Measurements from ENCODE around the gene AMPH.

AMPH gene

GRCh38 chr7:38542156-38542555 lies 89.0 kb downstream of the AMPH start:
- no peak for DNase-seq (ENCODE audit: low read depth)

DNA sequence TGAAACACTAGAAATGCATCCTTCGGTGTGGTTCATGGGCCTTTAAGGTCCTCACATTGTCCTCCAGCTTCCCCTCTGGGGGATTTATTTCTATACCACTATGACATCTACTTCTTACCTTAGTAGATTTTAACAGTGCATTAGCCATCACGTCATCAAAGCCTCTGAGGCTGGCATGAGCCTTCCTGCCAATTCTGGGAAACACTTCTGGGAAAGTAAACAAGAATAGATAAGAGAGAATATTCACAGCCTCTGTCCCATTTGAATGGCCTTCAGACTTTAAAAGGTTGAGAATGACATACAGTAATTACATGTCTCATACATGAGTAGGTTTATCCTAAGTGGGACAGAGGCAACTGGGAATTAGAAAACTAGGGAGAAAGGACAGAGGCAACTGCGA lies 89.7 kb downstream of the AMPH start:
- DNase-seq (ENCODE audit: low read depth), result no peak

DNA sequence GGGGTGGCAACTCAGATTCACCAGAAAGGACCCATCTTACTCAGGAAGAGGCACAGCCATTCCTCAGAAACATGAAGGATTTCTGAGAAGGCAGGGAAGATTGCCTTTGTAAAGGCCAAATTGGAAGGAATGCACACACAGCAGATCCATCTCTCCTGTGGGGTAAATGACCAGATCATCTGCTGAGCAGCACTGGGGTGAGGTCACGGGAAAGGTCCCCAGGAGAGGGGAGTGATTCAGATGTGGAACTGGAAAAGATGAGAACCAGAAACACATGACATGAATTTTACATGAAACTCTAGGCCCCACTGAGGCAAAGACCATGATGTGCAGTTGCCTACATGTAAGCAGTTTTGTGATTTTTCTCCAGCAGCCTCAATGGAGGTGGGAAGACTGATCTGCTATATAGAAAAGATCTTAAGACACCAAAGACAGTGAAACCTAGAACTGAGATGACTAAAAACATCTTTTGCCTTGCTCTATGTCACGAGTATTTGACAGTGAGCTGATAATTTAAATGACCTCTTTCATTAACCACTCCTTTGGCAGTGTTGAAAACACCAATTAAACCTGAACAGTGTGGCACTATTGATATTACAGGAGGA lies 91.6 kb downstream of the AMPH start:
- DNase-seq (ENCODE audit: low read depth), result no peak

GRCh38 chr7:38535073-38535472 lies 96.1 kb downstream of the AMPH start:
- DNase-seq (ENCODE audit: low read depth), result no peak

GRCh38 chr7:38525857-38526256 lies 105.3 kb downstream of the AMPH start:
- DNase-seq (ENCODE audit: low read depth), result no peak

GRCh38 chr7:38524786-38525185 lies 106.4 kb downstream of the AMPH start:
- no peak for DNase-seq (ENCODE audit: low read depth)

- DNase-seq (ENCODE audit: low read depth), result no peak
Observed at GRCh38 chr7:38520741-38521140, 110.4 kb downstream of the AMPH start.

DNA sequence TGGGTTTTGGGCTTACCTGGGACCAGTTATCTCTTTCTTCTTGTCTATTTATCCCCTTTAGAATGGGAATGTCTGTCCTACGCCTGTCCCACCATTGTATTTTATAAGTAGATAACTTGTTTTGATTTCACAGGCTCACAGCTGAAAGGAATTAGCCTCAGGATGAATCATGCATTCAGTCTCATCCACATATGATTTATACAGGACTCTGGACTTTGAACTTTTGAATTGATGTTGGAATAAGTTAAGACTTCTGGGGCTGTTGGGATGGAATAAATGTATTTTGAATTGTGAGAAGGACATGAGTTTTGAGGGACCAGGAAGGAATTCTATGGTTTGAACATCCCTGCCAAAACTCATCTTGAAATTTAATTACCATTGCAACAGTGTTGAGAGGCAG lies 112.6 kb downstream of the AMPH start:
- DNase-seq (ENCODE audit: low read depth), result no peak

DNA sequence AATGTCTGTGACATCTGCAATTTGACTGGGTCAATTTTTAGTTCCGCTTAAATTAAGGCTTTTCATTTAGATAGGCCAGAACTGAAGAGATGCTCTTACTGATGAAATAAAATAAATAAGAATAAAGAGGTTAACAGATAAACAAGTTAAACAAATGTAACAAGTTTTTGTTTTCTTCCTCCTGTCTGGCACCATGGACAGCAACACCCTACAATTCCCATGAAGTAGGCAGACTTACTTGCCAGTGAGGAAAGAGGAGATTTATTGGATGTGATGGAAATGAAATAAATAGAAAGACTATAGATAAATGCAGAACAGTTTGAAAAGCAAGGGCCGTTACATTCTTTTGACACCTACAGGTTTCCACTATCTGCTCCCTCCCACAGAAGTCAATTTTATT lies 118.5 kb downstream of the AMPH start:
- DNase-seq (ENCODE audit: low read depth), result no peak

- no peak for DNase-seq (ENCODE audit: low read depth)
Observed at GRCh38 chr7:38512291-38512690, 118.9 kb downstream of the AMPH start.

DNA sequence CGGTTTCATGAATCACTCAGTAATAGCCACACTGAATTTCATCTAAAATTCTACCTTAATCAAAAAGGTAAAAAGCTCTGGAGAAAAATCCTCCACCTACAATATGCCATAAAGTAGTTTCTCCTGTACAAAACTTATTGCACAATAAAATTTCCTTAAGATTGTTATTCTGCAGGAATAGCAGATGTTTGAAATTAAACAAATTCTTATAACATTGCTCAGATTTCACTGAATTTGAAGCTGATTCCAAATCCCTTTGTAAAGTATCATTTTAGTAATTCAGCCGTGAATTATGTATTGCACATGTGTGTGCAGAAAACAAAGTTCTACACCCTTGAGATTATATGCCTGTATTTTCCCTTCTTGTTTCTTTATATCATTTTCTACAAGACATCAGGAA lies 123.8 kb downstream of the AMPH start:
- DNase-seq (ENCODE audit: low read depth), result no peak

GRCh38 chr7:38506756-38507155 lies 124.4 kb downstream of the AMPH start:
- no peak for DNase-seq (ENCODE audit: low read depth)

- DNase-seq (ENCODE audit: low read depth), result no peak
Observed at GRCh38 chr7:38506004-38506403, 125.2 kb downstream of the AMPH start.

DNA sequence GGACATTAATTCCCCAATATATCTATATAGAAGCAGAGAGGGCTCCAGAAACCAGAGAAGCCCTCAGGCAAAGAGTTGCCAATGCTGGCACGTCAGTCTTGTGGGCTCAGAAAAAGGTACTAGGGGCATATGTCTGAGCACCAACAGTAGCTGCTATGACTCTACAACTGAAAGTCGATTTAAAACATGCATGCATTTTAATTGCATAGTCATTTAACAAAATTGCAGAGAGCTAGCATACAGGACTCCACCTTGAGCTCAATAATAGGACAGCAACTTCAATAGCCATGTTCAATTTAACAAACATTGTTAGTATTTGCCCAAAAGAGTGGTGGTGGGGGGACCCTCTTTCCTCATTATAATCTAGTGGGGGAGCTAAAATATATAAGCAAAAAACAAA lies 126.5 kb downstream of the AMPH start:
- no peak for DNase-seq (ENCODE audit: low read depth)

DNA sequence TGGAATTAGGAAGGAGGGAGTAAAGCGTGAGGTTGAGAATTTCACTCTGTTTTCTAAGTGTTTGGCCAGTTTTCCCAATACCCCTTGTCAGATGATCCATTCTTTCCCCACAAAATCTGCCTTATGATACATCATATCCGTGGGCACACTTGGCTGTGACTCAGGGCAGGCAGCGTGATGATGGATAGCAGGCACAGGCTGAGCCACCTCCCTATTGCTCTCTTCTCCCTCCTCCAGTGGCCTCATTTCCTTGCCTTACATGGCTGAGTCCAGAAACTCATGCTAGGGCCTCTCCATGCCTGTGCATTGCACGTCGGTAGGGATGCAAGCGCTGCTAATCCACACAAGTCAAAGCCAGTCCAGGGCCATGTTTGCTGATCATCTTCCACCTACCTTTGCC lies 128.3 kb downstream of the AMPH start:
- DNase-seq (ENCODE audit: low read depth), result no peak

DNA sequence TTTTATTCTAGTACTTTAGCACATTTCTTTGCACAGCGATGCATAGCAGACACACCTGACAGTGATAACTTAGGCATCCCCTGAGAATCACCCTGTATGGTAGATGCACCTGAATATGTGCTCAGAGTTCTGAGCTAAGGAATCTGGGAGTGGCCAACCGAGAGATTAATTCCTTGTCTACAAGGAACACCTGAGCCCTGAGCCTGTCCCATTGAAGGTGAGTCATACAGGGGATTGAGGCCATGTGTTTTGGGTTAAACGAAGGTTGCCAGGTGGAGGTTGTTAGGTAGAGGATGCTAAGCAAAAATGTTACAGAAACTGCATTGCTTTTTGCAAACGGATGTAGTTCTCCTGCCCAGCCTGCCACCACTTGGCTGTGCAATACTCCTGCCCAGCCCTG lies 128.9 kb downstream of the AMPH start:
- no peak for DNase-seq (ENCODE audit: low read depth)

DNA sequence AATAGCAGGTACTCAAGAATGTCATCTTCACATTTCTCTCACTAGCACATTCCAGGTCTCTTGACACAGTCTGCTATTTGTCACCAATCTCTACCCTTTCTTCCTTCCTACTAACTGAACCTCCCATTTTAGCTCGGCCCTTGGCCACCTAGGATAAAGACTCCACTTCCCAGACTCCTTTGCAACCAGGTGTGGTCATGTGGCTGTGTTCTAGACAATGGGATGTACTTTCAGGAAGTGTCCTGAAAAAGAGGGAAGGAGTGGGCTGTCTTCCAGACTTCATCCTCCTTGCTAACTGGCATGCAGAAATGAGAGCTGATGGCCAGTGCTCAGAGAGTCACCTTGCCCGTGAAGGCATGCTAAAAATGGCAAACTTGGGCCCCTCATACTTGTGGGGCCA lies 139.2 kb downstream of the AMPH start:
- no peak for DNase-seq (ENCODE audit: low read depth)

GRCh38 chr7:38482521-38482920 lies 148.7 kb downstream of the AMPH start:
- no peak for DNase-seq (ENCODE audit: low read depth)

DNA sequence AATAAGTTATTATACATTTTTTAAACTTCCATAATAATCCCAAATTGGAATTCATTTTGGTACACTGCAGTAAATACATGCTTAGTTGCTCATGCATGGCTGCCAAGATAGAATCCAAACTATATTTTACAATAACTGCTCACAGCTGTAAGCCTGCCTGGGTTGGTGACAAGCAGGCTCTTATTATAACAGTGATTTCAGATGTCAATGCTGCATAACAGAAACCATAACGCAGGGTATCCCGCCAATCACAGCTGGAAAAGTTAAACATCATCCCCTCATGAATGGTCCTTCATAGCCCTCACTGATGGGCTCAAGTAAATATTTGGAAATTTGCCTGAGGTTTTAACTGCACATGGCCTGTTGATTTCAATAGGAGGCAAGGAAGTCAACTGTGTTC lies 149.8 kb downstream of the AMPH start:
- no peak for DNase-seq (ENCODE audit: low read depth)

- no peak for DNase-seq (ENCODE audit: low read depth)
Observed at GRCh38 chr7:38478404-38478803, 152.8 kb downstream of the AMPH start.

GRCh38 chr7:38477333-38477732 lies 153.8 kb downstream of the AMPH start:
- DNase-seq (ENCODE audit: low read depth), result no peak

DNA sequence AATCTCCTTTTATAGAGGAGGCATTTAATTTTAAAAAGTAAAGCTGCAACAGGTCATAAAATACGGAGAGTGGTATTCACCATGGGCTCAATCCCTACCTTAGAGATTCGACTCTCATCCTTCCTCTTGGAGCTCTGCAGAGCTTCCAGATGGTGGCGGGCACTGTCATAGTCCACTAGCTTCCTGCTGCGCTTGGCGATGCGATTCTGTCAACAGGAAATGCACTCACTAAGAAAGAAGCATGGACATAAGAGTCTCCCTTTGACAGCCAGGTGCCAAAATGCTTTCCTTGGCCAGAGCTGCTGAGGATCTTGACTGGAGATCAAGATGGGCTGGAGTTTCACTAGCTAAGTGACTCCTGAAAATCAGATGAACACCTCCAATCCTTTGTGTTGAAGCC lies 154.4 kb downstream of the AMPH start:
- no peak for DNase-seq (ENCODE audit: low read depth)

GRCh38 chr7:38465956-38466355 lies 165.2 kb downstream of the AMPH start:
- DNase-seq (ENCODE audit: low read depth), result no peak

- peak; percentile 64 for DNase-seq (ENCODE audit: low read depth)
Observed at GRCh38 chr7:38463277-38464225, 167.6 kb downstream of the AMPH start.
